T-helper 17 cell (primary cell): Measurements from ENCODE around the gene PLXNA4. TPM values are rescaled to one million over a fixed set of nuclear protein-coding genes. Genes with fewer than 3 reads are reported as not detected.

ENCODE experiments used
- ATAC-seq: fragments of 150-1000 bp; cut with Tn5 transposase; 2 replicates; pipeline ENCODE4 v1.10.0; 2021; ENCODE audit warnings: mild to moderate bottlenecking, moderate library complexity
- DNase-seq, 3 donors: peaks; one replicate each; pipeline versions ENCODE4 v3.0.0 to v3.0.0-alpha.2; 2020 to 2021
- H3K9me3 ChIP-seq: one replicate; pipeline ENCODE4 v1.7.0; 2013; ENCODE audit warnings: low read length, mild to moderate bottlenecking; ENCODE audit not compliant: control insufficient read depth, poor library complexity, severe bottlenecking
- H3K27ac Mint-ChIP-seq: one replicate; pipeline ENCODE4 v1.8.0; 2022; ENCODE audit warnings: mild to moderate bottlenecking, moderate library complexity, mixed read lengths
- H3K27me3 Mint-ChIP-seq: one replicate; pipeline ENCODE4 v1.8.0; 2022; ENCODE audit warnings: mixed read lengths
- H3K36me3 Mint-ChIP-seq: one replicate; pipeline ENCODE4 v1.8.0; 2022; ENCODE audit warnings: low read depth, mixed read lengths
- H3K4me1 Mint-ChIP-seq: one replicate; pipeline ENCODE4 v1.8.0; 2022; ENCODE audit warnings: mild to moderate bottlenecking, mixed read lengths
- H3K4me3 Mint-ChIP-seq: one replicate; pipeline ENCODE4 v1.8.0; 2022; ENCODE audit warnings: mild to moderate bottlenecking, moderate library complexity, mixed read lengths
- total RNA-seq, 4 donors: library from RNA in 2 of 4; stranded (reverse) in 2 of 4; gene quantifications; one replicate each; pipeline ENCODE4 v1.2.3 and lab custom pipeline; 2022 to 2026

The PLXNA4 gene
- total RNA-seq, 2 donors from 2014 or later, result 9.5 to 11.7 TPM

DNA sequence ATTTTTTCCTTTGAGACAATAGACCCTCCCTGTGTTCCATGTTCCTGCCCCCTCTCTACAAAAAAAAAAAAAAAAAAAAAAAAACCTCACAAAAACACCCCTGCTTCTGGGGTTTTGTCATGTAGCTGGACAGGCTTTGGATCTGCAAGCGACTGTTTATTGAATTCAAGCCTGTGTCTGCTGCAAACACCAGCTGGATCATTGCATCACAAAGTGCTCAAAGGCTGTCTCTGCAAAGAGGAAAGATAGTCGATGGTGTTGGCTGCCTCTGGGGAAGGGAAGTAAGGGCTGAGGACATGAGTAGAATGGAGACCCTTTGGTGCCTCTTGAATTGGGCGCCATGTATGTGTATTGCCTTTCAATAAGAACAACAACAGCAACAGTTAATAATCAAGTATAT lies 471.2 kb downstream of the PLXNA4 start:
- Mint-ChIP-seq H3K27ac (no peak overlapping the region), H3K4me3 (no peak overlapping the region), H3K36me3 (no peaks in the 10 kb centered on the region), H3K27me3 (peaks cover 18% of the 10 kb centered on the region), H3K4me1 (no peaks in the 10 kb centered on the region)
- no peak for DNase-seq
- ATAC-seq, result no peak
- H3K9me3 ChIP-seq, result no peaks in the 10 kb centered on the region

DNA sequence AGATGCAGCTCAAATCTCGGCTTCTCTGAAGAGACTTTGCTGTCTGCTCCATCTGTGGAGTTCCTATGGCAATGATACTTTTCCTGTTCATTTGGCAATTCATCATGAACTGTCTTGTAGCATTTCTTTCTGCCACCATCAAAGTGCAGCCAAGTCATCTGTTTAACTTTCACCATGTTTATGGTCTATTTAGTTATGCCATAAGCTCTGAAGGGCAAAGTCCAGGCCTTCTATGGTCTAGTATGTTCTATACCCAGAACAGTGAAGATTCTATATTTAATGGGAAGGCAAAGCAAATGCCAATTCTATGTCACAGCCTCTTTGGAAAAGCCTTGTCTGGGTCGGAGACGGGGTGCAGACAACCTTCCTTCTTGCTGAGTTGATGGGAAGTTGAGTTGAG lies 472.6 kb downstream of the PLXNA4 start:
- DNase-seq (no peak), ATAC-seq (no peak)
- Mint-ChIP-seq H3K4me1 (no peaks in the 10 kb centered on the region), H3K27me3 (peaks cover 15% of the 10 kb centered on the region), H3K27ac (no peak overlapping the region), H3K4me3 (no peak overlapping the region), H3K36me3 (no peaks in the 10 kb centered on the region)
- H3K9me3 ChIP-seq, result no peaks in the 10 kb centered on the region

DNA sequence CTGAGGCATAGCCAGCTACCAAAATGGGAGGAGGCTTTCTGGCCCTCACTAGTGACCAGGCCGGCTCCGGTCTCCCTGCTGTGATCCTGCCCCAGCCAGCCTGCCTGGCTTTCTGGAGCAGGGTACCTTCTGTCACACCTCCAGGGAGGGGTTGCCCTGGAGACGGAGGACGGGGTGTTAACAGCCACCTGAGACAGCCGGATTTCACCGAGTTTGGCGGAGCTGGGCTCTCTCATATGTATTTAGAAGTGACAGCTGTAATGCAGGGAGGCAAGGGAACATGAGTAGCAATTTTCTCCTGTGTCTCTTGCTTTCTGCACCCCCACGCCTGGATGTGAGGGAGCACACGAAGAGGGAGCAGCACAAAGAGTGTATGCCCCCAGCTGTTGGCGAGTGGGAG lies 473.3 kb downstream of the PLXNA4 start:
- Mint-ChIP-seq H3K27ac (no peak overlapping the region), H3K4me1 (no peaks in the 10 kb centered on the region), H3K27me3 (peaks cover 8% of the 10 kb centered on the region)

DNA sequence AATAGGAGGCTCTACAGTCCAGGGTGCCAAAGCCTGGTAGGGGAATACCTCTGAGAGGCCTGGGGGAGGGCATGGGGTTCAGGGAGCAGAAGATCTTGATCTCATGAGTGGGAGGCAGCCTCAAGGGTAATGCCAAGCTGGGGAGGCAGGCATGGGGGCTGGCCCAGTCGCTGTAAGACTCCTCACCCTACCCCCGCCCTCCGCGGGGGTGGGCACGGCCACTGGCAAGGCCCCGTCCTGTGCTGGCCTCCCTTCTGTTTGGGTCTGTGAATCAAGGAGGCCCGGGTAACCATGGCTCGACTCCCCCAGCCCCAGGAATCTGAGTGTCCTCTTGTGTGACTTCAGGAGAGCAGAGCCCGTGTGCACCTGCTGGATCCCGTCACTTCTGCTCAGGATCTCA lies 473.9 kb downstream of the PLXNA4 start:
- no peaks in the 10 kb centered on the region for H3K36me3 Mint-ChIP-seq
- ATAC-seq, result no peak
- H3K27ac Mint-ChIP-seq, result no peak overlapping the region

More for the DNA sequence above, 473.3 kb downstream of the PLXNA4 start:
- no peaks in the 10 kb centered on the region for H3K9me3 ChIP-seq
- Mint-ChIP-seq H3K36me3 (no peaks in the 10 kb centered on the region), H3K4me3 (no peak overlapping the region)
- ATAC-seq (no peak), DNase-seq (no peak)

DNA sequence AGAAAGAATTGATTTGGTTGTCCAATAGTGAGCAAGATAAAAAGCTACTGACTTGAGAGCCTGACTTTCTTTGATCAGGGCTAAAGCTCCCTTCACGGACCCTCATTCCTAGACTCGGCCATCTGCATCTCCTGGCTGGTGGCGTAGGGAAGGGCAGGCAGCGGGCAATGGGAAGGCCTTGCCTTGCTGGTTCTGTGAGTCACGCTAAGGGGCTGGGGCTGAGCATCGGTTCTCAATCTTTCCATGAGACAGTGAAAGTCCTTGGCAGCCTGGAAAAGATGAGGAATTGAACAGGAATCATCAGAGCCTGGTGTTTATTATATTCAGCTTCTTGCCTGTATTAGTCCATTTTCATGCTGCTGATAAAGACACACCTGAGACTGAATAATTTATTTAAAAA lies 475.3 kb downstream of the PLXNA4 start:
- H3K4me1 Mint-ChIP-seq, result no peaks in the 10 kb centered on the region
- no peak for DNase-seq

More for the DNA sequence above, 473.9 kb downstream of the PLXNA4 start:
- H3K9me3 ChIP-seq, result no peaks in the 10 kb centered on the region
- DNase-seq, result no peak
- Mint-ChIP-seq H3K27me3 (peaks cover 8% of the 10 kb centered on the region), H3K4me1 (no peaks in the 10 kb centered on the region), H3K4me3 (no peak overlapping the region)

DNA sequence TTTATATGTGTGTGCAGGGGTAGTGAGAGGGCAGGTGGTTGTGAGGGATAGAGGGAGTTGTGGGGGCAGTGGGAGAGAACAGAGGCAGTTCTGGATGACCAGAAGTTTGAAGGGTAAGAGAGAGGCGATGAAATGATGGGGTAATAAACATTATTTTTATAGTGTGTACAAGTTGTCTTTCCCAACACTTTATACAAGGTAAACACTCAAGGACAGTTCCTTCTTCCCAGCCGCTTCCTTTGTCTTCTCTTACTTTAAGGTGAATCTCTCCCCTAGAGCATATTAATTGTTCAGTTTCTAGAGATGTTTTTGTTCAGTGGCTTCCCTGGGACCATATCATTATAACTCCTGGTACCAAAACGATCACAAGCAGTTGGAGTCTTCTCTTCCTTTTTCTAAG lies 475.8 kb downstream of the PLXNA4 start:
- Mint-ChIP-seq H3K4me3 (no peak overlapping the region), H3K27ac (no peak overlapping the region), H3K4me1 (no peaks in the 10 kb centered on the region), H3K27me3 (peaks cover 4% of the 10 kb centered on the region), H3K36me3 (no peaks in the 10 kb centered on the region)
- ATAC-seq (no peak), DNase-seq (no peak)
- no peaks in the 10 kb centered on the region for H3K9me3 ChIP-seq

More for the DNA sequence above, 475.3 kb downstream of the PLXNA4 start:
- Mint-ChIP-seq H3K36me3 (no peaks in the 10 kb centered on the region), H3K27ac (no peak overlapping the region), H3K4me3 (no peak overlapping the region), H3K27me3 (no peaks in the 10 kb centered on the region)
- H3K9me3 ChIP-seq, result no peaks in the 10 kb centered on the region
- ATAC-seq, result no peak

DNA sequence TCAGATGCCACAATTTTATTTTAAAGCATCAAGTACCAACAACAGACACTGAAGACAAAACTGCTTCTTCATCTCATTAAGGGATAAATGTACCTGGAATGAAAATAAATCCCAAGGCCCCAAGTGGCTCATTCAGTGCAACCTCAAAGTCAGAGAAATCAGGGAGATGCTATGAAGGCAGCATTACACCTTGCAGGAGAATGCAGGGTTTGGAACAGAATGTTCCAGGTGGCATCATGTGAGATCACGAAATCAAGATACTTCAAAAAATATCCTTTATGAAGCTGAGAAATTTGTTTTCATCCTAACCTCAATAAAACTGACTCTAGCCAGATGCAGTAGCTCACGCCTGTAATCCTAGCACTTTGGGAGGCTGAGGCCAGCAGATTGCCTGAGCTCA lies 477.1 kb downstream of the PLXNA4 start:
- no peaks in the 10 kb centered on the region for H3K36me3 Mint-ChIP-seq
- no peaks in the 10 kb centered on the region for H3K9me3 ChIP-seq
- ATAC-seq, result no peak
- no peak for DNase-seq
- H3K4me1 Mint-ChIP-seq, result no peaks in the 10 kb centered on the region
- H3K27ac Mint-ChIP-seq, result no peak overlapping the region
- peaks cover 6% of the 10 kb centered on the region for H3K27me3 Mint-ChIP-seq
- H3K4me3 Mint-ChIP-seq, result no peak overlapping the region

DNA sequence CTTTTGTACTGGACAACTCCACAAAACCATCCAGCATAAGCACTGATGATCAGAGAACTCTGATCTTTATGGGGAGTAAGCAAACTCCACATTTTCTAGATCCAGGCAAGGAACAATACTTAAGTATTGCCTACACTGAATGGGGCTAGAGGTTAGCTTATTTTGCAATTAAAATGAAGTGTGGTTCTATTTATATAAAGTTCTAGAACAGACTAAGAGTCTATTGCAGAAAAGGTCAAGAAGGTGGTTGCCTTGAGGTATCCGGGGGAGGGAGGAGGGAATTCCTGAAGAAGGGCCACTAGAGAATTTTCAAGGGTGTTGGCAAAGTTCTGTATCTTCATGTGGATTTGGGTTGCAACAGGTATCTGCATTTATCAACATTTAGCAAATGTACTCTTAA lies 477.9 kb downstream of the PLXNA4 start:
- H3K27ac Mint-ChIP-seq, result no peak overlapping the region
- no peak overlapping the region for H3K4me3 Mint-ChIP-seq
- no peaks in the 10 kb centered on the region for H3K36me3 Mint-ChIP-seq
- ATAC-seq (no peak), DNase-seq (no peak)
- H3K4me1 Mint-ChIP-seq, result no peaks in the 10 kb centered on the region
- peaks cover 8% of the 10 kb centered on the region for H3K27me3 Mint-ChIP-seq
- no peaks in the 10 kb centered on the region for H3K9me3 ChIP-seq

DNA sequence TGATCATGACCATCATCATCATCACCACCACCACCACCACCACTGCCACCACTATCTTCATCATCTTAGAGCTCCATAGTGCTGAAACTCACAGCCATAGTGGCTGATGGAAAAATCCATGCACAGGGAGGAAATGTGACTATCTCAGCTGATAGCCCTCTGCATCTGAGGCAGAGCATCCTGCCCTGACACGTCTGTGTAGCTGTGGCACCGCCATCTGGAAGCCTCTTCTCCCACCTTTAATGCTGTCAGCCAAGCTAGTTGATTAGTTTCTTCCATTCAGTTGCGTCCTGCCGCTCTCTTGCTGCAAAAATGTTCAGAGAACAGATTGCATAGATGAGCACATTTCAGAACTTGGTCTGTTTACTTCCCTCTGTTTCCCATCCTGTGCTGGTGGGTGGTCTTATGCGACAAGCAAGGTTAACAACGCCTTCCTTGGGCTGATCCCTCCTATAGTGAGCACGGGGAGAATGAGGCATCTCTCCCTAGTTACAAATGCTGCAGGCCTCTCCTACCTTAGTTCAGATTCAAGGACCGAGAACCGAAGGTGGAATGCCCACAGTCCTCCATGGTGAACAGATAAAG lies 478.6 kb downstream of the PLXNA4 start:
- H3K27ac Mint-ChIP-seq, result no peak overlapping the region
- no peaks in the 10 kb centered on the region for H3K4me1 Mint-ChIP-seq
- no peak for ATAC-seq
- H3K9me3 ChIP-seq, result no peaks in the 10 kb centered on the region
- H3K4me3 Mint-ChIP-seq, result no peak overlapping the region
- no peaks in the 10 kb centered on the region for H3K36me3 Mint-ChIP-seq
- peaks cover 15% of the 10 kb centered on the region for H3K27me3 Mint-ChIP-seq
- no peak for DNase-seq

DNA sequence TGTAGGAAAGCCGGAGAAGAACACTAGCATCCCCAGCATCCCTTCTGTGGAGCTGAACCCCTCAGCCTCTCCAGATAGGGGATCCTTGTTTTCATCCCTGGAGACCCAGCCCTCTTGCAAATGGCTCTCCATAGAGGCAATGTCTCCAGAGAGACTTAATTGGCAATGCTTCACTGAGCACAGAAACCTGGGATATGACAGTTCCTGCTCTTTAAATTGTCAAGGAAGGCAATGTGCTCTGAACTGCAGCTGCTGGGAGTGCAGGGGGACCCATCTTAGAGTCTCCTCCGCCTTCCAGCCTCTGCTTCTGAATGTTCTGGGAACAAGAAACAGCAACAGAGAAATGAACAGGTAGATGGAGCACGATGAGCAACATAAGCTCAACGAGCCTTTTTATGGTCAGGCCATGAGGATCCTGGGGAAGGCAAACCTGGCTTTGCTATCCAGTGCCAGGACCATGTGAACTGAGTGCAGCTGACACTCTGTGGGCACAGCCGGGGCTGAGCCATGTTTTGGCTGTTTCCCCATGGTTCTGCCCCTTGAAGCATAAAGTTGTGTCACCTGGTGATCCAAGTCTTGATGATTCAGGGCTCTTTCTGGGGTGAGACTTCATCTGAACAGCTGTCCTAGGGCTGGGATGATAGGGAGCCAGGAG lies 481.0 kb downstream of the PLXNA4 start:
- Mint-ChIP-seq H3K4me3 (no peak overlapping the region), H3K27ac (no peak overlapping the region), H3K4me1 (no peaks in the 10 kb centered on the region), H3K27me3 (peaks cover 24% of the 10 kb centered on the region), H3K36me3 (no peaks in the 10 kb centered on the region)
- no peaks in the 10 kb centered on the region for H3K9me3 ChIP-seq
- no peak for ATAC-seq
- DNase-seq, result no peak

DNA sequence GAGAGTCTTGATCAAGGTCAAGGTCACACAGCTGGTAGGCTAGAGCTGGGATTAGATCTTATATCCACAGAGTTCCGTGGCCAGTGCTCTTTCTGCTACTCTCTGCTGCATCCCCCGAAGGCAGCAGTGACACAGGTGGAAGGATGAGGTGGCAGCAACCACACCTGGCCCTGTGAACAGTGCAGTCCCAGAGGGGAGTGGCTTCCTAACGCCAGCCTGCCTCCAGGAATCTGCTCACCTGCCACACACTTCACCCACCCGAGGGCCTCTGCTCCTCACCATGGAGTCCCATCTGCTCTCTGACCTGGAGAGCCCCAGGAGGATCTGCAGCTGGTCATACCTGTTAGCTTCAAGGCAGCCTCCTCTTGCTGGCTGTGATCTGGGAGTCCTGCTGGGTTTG lies 484.2 kb downstream of the PLXNA4 start:
- ATAC-seq (no peak), DNase-seq (no peak)

DNA sequence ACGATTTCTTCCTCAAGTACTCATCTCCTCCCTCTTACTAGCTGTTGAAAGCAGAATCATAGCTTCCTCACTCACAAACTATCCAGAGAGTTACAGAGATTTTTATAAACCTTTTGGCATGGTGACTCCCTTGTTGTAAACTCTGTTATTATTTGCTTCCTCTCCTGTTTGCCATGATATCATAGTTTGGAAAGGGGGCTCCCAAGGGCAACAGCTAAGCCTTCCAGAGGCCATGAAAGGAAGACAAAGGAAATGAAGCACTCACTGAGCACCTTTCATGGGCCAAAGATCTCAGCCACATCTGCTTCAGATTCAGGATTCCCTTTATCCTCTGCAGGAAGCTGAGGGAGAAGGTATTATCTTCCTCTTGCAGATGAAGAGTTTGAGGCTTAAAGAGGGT lies 484.6 kb downstream of the PLXNA4 start:
- ATAC-seq (no peak), DNase-seq (no peak)
- H3K4me1 Mint-ChIP-seq, result no peaks in the 10 kb centered on the region
- H3K4me3 Mint-ChIP-seq, result no peak overlapping the region
- H3K27ac Mint-ChIP-seq, result no peak overlapping the region
- no peaks in the 10 kb centered on the region for H3K36me3 Mint-ChIP-seq
- no peaks in the 10 kb centered on the region for H3K9me3 ChIP-seq
- peaks cover 36% of the 10 kb centered on the region for H3K27me3 Mint-ChIP-seq

More for the DNA sequence above, 484.2 kb downstream of the PLXNA4 start:
- H3K36me3 Mint-ChIP-seq, result no peaks in the 10 kb centered on the region
- H3K27ac Mint-ChIP-seq, result no peak overlapping the region
- H3K4me1 Mint-ChIP-seq, result no peaks in the 10 kb centered on the region
- no peak overlapping the region for H3K4me3 Mint-ChIP-seq
- peaks cover 36% of the 10 kb centered on the region for H3K27me3 Mint-ChIP-seq
- H3K9me3 ChIP-seq, result no peaks in the 10 kb centered on the region

DNA sequence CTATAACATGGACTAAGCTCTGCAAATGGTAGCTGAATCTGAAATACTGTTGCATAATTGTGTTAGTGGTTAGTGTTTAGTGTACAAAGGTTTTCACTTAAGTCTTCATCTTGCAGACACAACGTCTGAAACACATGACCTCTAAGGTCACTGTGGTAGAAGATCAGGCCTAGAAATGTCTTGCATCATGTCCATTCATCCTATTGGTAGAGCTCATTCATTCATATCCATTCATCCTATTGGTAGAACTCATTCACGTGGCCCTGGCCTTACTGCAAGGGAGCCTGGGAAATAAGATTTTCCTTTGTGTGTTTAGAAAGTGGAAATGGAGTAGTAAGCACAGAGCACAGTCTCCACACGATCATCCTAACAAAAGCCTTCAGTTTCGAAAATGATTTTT lies 485.8 kb downstream of the PLXNA4 start:
- H3K27ac Mint-ChIP-seq, result no peak overlapping the region

DNA sequence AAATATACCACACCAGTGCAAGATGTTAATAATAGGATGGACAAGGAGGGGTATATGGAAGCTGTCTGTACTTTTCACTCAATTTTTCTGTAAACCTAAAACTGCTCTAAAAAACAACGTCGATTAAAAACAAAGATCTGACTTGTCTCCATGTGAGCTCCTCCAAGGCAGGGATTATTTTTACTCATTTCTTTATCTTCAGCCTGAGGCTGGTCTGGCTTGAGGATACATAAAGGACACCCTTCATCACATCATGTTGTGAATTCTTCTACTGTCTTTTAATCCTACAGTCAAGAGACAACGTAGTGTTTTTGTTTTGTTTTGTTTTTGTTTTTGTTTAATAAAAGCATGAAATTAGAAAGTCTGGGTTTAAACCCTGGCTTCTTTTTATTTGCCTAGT lies 486.9 kb downstream of the PLXNA4 start:
- no peaks in the 10 kb centered on the region for H3K9me3 ChIP-seq
- H3K4me1 Mint-ChIP-seq, result no peaks in the 10 kb centered on the region
- no peaks in the 10 kb centered on the region for H3K36me3 Mint-ChIP-seq
- H3K27me3 Mint-ChIP-seq, result peaks cover 32% of the 10 kb centered on the region
- ATAC-seq (no peak), DNase-seq (no peak)
- no peak overlapping the region for H3K4me3 Mint-ChIP-seq
- no peak overlapping the region for H3K27ac Mint-ChIP-seq

More for the DNA sequence above, 485.8 kb downstream of the PLXNA4 start:
- ATAC-seq (no peak), DNase-seq (no peak)
- Mint-ChIP-seq H3K27me3 (peaks cover 32% of the 10 kb centered on the region), H3K36me3 (no peaks in the 10 kb centered on the region), H3K4me1 (no peaks in the 10 kb centered on the region), H3K4me3 (no peak overlapping the region)
- no peaks in the 10 kb centered on the region for H3K9me3 ChIP-seq
